Uterus (tissue), 4 donors: ENCODE measurements around the gene RPAP2. TPM values are rescaled to one million over a fixed set of nuclear protein-coding genes. Genes with fewer than 3 reads are reported as not detected.

Experiments
- DNase-seq, 2 donors: peaks; one replicate each; pipeline ENCODE4 v3.0.0-alpha.2; 2019 to 2020
- H3K27ac ChIP-seq, 2 donors: fragments of 200-600 bp; sonication (generic); 1 replicate in 1 of 2; 2 replicates in 1 of 2; pipeline ENCODE4 v1.5.1; 2016 to 2018
- H3K27me3 ChIP-seq, 2 donors: fragments of 200-600 bp; sonication (generic); one replicate each; pipeline ENCODE4 v1.5.1; 2018 to 2019; ENCODE audit warnings: control low read depth in 1 of 2
- H3K36me3 ChIP-seq, 2 donors: fragments of 200-600 bp; sonication (generic); one replicate each; pipeline ENCODE4 v1.5.1; 2019; ENCODE audit warnings: control low read depth in 1 of 2
- H3K4me1 ChIP-seq, 2 donors: fragments of 200-600 bp; sonication (generic); one replicate each; pipeline ENCODE4 v1.5.1; 2018 to 2019; ENCODE audit warnings: control low read depth in 1 of 2
- H3K4me3 ChIP-seq, 2 donors: fragments of 200-600 bp; sonication (generic); 1 replicate in 1 of 2; 2 replicates in 1 of 2; pipeline ENCODE4 v1.5.1; 2018 to 2019; ENCODE audit warnings: mild to moderate bottlenecking in 1 of 2
- H3K9me3 ChIP-seq, 2 donors: fragments of 200-600 bp; sonication (generic); one replicate each; pipeline ENCODE4 v1.5.1; 2019; ENCODE audit warnings: control low read depth in 1 of 2
- POLR2A ChIP-seq, 2 donors: fragments of 450-650 bp; IDR thresholded peaks; one replicate each; pipeline ENCODE4 v1.6.1; 2016; ENCODE audit warnings: antibody characterized with exemption in 2 of 2, mild to moderate bottlenecking in 1 of 2, moderate library complexity in 1 of 2
- intact Hi-C: fragments of 100-400 bp; cut with DNase I; formaldehyde crosslinking; loops from one replicate; pipeline ENCODE4 v1.15.1; 2023; ENCODE audit warnings: low total_unique reads
- total RNA-seq, 4 donors: library from RNA; depleted of rRNA in 3 of 4; stranded (reverse); fragments of >200 nt in 3 of 4; gene quantifications; one replicate each; pipeline versions ENCODE4 v1.1.0 to v1.2.4, GENCODE V29; 2014 to 2023
- TF ChIP-seq, protein P1 (sequence below), 4 experiments: fragments of 200-600 bp in 2 of 4; fragments of 450-650 bp in 2 of 4; sonication (generic) in 2 of 4; IDR thresholded peaks; one replicate each; pipeline ENCODE4 v1.5.1; 2016 to 2019; ENCODE audit warnings: antibody characterized with exemption in 4 of 4, mild to moderate bottlenecking in 2 of 4, moderate library complexity in 1 of 4
- donor health status: DM: yes; HTN: yes; CAD: no.

RPAP2 gene
- total RNA-seq, 4 donors from 2014 or later = 7.6 to 131 (median 54.9) TPM

DNA sequence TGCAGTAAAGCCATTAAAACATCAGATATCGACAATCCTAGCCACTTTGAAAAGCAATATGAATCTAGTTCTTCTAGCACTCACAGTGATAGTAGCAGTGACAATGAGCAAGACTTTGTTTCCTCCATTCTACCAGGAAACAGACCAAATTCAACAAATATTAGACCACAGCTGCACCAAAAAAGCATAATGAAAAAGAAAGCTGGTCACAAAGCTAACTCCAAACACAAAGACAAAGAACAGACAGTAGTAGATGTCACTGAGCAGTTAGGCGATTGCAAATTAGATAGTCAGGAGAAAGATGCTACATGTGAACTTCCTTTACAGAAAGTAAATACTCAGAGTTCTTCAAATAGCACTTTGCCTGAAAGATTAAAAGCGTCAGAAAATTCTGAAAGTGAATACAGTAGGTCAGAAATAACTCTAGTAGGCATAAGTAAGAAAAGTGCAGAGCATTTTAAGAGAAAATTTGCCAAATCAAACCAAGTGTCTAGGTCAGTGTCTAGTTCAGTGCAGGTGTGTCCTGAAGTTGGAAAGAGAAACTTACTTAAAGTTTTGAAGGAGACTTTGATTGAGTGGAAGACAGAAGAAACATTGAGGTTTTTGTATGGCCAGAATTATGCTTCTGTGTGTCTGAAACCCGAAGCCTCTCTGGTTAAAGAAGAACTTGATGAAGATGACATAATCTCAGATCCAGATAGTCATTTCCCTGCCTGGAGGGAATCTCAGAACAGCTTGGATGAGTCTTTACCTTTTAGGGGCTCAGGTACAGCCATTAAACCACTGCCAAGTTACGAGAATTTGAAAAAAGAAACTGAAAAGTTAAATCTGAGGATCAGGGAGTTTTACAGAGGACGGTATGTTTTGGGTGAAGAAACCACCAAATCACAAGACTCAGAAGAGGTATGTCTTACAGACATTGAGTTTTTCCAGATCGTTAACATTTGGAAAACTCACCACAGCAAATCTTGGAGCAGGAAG lies 24.9 kb downstream of the RPAP2 start:
- TF ChIP-seq, protein P1, sequence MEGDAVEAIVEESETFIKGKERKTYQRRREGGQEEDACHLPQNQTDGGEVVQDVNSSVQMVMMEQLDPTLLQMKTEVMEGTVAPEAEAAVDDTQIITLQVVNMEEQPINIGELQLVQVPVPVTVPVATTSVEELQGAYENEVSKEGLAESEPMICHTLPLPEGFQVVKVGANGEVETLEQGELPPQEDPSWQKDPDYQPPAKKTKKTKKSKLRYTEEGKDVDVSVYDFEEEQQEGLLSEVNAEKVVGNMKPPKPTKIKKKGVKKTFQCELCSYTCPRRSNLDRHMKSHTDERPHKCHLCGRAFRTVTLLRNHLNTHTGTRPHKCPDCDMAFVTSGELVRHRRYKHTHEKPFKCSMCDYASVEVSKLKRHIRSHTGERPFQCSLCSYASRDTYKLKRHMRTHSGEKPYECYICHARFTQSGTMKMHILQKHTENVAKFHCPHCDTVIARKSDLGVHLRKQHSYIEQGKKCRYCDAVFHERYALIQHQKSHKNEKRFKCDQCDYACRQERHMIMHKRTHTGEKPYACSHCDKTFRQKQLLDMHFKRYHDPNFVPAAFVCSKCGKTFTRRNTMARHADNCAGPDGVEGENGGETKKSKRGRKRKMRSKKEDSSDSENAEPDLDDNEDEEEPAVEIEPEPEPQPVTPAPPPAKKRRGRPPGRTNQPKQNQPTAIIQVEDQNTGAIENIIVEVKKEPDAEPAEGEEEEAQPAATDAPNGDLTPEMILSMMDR (IDR thresholded peaks at IDR 0.05) = no peak
- TF ChIP-seq POLR2A (IDR thresholded peaks at IDR 0.05) = no peak
- Histone ChIP-seq H3K27ac (no peak overlapping the region), H3K4me3 (no peak overlapping the region), H3K4me1 (no peaks in the 10 kb centered on the region), H3K9me3 (peaks cover 0 to 3% of the 10 kb centered on the region in 2 donors), H3K36me3 (no peaks in the 10 kb centered on the region), H3K27me3 (no peaks in the 10 kb centered on the region)
- no peak for DNase-seq
- intact Hi-C loops = no loop called here

DNA sequence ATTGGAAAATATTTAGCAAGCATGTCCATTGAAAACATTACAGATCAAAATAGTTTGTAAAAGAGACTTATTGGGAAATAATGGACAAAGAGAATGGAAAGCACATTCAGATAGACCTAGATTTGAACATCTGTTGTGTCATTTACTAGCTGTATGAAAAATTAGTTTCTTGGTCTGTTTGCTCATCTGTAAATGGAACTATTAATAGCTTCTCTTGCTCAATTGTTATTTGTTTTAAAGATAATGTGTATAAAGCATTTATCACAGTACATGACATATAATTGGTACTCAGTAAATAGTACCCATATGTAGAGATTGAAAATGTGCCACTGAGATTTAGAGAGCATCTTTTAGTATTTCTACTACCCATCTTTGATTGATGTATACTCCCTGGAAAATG lies 25.9 kb downstream of the RPAP2 start:
- H3K4me3 ChIP-seq = no peak overlapping the region
- H3K4me1 ChIP-seq = no peaks in the 10 kb centered on the region
- DNase-seq = no peak
- no peak for TF ChIP-seq POLR2A (IDR thresholded peaks at IDR 0.05)
- TF ChIP-seq, protein P1 (IDR thresholded peaks at IDR 0.05) = no peak
- no peaks in the 10 kb centered on the region for H3K36me3 ChIP-seq
- no peaks in the 10 kb centered on the region for H3K27me3 ChIP-seq
- H3K27ac ChIP-seq = no peak overlapping the region
- peaks cover 0 to 3% of the 10 kb centered on the region in 2 donors for H3K9me3 ChIP-seq
- intact Hi-C loops = no loop called here

DNA sequence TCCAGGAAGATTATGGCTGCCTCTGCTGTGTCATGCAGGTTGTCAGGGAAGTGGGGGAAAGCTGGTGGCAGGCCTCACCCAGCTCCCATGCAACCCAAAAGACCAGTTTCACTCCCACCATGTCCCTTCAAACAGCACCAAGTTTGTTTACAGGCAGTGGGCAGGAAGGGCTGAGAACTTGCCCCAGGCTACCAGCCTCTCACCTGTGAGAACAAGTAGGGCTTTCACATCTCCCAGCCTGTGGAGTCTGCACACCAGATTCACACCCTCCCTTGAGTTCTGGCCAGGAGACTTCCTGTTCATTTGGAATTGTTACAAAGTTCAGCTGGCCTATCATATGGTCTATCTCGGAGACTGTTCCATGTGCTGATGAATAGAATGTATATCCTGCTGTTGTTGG lies 27.8 kb downstream of the RPAP2 start:
- no peak for DNase-seq
- H3K27ac ChIP-seq = no peak overlapping the region
- no peaks in the 10 kb centered on the region for H3K4me1 ChIP-seq
- intact Hi-C loops = no loop called here
- no peaks in the 10 kb centered on the region for H3K36me3 ChIP-seq
- peaks cover 0 to 3% of the 10 kb centered on the region in 2 donors for H3K9me3 ChIP-seq
- no peaks in the 10 kb centered on the region for H3K27me3 ChIP-seq
- H3K4me3 ChIP-seq = no peak overlapping the region
- TF ChIP-seq POLR2A (IDR thresholded peaks at IDR 0.05) = no peak
- TF ChIP-seq, protein P1 (IDR thresholded peaks at IDR 0.05) = no peak

DNA sequence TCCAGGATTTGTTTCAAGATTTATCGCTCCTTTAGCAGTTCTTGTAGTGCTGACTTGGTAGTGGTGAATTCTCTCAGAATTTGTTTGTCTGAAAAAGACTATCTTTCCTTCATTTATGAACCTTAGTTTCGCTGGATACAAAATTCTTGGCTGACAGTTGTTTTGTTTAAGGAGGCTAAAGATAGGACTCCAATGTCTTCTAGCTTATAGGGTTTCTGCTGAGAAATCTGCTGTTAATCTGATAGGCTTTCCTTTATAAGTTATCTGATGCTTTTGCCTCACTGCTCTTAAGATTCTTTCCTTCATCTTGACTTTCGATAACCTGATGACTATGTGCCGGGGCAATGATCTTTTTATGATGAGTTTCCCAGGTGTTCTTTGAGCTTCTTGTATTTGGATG lies 28.9 kb downstream of the RPAP2 start:
- no peak for DNase-seq
- H3K36me3 ChIP-seq = no peaks in the 10 kb centered on the region
- intact Hi-C loops = no loop called here
- H3K27ac ChIP-seq = no peak overlapping the region
- H3K4me1 ChIP-seq = no peaks in the 10 kb centered on the region
- TF ChIP-seq POLR2A (IDR thresholded peaks at IDR 0.05) = no peak
- TF ChIP-seq, protein P1 (IDR thresholded peaks at IDR 0.05) = no peak
- peaks cover 0 to 3% of the 10 kb centered on the region in 2 donors for H3K9me3 ChIP-seq
- H3K4me3 ChIP-seq = no peak overlapping the region
- no peaks in the 10 kb centered on the region for H3K27me3 ChIP-seq
